ENCODE data around the gene PRDX2.
A peak's percentile ranks its signal among the peaks of the same experiment; 100 is the strongest.

DNA sequence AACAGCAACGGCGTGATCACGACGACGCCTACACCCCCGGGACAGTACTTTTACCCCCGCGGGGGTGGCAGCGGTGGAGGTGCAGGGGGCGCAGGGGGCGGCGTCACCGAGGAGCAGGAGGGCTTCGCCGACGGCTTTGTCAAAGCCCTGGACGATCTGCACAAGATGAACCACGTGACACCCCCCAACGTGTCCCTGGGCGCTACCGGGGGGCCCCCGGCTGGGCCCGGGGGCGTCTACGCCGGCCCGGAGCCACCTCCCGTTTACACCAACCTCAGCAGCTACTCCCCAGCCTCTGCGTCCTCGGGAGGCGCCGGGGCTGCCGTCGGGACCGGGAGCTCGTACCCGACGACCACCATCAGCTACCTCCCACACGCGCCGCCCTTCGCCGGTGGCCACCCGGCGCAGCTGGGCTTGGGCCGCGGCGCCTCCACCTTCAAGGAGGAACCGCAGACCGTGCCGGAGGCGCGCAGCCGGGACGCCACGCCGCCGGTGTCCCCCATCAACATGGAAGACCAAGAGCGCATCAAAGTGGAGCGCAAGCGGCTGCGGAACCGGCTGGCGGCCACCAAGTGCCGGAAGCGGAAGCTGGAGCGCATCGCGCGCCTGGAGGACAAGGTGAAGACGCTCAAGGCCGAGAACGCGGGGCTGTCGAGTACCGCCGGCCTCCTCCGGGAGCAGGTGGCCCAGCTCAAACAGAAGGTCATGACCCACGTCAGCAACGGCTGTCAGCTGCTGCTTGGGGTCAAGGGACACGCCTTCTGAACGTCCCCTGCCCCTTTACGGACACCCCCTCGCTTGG, 9.3 kb downstream of the PRDX2 start:
- TF ChIP-seq, protein P1, sequence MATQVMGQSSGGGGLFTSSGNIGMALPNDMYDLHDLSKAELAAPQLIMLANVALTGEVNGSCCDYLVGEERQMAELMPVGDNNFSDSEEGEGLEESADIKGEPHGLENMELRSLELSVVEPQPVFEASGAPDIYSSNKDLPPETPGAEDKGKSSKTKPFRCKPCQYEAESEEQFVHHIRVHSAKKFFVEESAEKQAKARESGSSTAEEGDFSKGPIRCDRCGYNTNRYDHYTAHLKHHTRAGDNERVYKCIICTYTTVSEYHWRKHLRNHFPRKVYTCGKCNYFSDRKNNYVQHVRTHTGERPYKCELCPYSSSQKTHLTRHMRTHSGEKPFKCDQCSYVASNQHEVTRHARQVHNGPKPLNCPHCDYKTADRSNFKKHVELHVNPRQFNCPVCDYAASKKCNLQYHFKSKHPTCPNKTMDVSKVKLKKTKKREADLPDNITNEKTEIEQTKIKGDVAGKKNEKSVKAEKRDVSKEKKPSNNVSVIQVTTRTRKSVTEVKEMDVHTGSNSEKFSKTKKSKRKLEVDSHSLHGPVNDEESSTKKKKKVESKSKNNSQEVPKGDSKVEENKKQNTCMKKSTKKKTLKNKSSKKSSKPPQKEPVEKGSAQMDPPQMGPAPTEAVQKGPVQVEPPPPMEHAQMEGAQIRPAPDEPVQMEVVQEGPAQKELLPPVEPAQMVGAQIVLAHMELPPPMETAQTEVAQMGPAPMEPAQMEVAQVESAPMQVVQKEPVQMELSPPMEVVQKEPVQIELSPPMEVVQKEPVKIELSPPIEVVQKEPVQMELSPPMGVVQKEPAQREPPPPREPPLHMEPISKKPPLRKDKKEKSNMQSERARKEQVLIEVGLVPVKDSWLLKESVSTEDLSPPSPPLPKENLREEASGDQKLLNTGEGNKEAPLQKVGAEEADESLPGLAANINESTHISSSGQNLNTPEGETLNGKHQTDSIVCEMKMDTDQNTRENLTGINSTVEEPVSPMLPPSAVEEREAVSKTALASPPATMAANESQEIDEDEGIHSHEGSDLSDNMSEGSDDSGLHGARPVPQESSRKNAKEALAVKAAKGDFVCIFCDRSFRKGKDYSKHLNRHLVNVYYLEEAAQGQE (IDR thresholded peaks at IDR 0.05; ENCODE audit: insufficient read depth in 1 of 2, low read depth in 2 of 2, low read length in 2 of 2) = peak in 1 of 2 experiments; percentile 15; a peak in 1 of 4 replicates
- TF ChIP-seq POLR2AphosphoS5 (IDR thresholded peaks at IDR 0.05; ENCODE audit: low read depth, low read length) (no peak), TAF1 (IDR thresholded peaks at IDR 0.05; ENCODE audit: borderline replicate concordance, insufficient read depth, low read length) (no peak), SIN3A (IDR thresholded peaks at IDR 0.05; ENCODE audit: borderline replicate concordance, insufficient read depth, low read length) (peak; percentile 19; the same call in 1 of the 2 replicates), FOXP2 (optimal IDR thresholded peaks at IDR 0.05; ENCODE audit: borderline replicate concordance, extremely low read depth, extremely low read length, insufficient read depth) (no peak)

Data from PFSK-1 (cell line).